DMS153 treated with DMSO at 0.1 percent for 48 hours (cell line): ENCODE measurements around the gene PRSS16.
"Not testable (repeated sequence)": the region's sequence is repeated elsewhere in the genome, so short reads cannot be mapped to it uniquely, and the experiment has no call there.

Experiments used
- DNase-seq: peaks from one replicate; lab custom pipeline; 2025; ENCODE audit not compliant: unreplicated experiment; lab: John Stamatoyannopoulos, UW

Gene PRSS16, protein sequence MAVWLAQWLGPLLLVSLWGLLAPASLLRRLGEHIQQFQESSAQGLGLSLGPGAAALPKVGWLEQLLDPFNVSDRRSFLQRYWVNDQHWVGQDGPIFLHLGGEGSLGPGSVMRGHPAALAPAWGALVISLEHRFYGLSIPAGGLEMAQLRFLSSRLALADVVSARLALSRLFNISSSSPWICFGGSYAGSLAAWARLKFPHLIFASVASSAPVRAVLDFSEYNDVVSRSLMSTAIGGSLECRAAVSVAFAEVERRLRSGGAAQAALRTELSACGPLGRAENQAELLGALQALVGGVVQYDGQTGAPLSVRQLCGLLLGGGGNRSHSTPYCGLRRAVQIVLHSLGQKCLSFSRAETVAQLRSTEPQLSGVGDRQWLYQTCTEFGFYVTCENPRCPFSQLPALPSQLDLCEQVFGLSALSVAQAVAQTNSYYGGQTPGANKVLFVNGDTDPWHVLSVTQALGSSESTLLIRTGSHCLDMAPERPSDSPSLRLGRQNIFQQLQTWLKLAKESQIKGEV

DNA sequence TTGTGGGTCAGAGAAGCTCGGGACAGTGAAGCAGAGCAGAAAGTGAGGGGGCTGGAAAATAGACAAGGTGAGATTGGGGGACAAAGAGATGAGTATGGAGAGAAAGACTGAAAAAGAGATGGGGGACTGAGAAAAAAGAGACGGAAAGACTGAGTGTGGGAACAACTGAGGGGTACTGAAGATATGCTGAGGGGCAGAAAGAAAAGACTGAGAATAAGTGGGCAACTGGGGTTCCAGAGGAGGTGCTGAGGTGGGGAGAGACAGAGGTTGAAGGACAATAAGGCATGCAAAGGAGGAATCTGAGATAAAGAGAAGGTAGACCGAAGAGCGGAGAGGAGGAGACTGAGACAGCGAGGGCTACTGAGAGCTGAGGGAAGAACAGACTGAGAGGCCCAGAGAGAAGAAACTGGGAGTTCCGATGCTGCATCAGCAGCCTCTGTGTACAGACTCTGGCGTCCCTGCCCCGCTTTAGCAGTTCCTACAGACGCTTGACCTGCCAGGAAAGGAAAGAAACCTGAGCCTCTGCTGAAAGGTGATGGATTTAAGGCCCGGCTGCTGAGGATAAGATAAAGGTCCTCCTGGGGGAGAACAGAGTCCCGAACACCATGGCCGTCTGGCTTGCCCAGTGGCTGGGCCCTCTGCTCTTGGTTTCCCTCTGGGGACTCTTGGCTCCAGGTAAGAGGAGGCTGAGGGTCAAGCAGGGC, at the start of gene PRSS16:
PRSS16 (plus strand) TSS at position 569 of the 704 bp plus-strand sequence; CDS start at position 606, 37 bp downstream.
- no peak for DNase-seq

DNA sequence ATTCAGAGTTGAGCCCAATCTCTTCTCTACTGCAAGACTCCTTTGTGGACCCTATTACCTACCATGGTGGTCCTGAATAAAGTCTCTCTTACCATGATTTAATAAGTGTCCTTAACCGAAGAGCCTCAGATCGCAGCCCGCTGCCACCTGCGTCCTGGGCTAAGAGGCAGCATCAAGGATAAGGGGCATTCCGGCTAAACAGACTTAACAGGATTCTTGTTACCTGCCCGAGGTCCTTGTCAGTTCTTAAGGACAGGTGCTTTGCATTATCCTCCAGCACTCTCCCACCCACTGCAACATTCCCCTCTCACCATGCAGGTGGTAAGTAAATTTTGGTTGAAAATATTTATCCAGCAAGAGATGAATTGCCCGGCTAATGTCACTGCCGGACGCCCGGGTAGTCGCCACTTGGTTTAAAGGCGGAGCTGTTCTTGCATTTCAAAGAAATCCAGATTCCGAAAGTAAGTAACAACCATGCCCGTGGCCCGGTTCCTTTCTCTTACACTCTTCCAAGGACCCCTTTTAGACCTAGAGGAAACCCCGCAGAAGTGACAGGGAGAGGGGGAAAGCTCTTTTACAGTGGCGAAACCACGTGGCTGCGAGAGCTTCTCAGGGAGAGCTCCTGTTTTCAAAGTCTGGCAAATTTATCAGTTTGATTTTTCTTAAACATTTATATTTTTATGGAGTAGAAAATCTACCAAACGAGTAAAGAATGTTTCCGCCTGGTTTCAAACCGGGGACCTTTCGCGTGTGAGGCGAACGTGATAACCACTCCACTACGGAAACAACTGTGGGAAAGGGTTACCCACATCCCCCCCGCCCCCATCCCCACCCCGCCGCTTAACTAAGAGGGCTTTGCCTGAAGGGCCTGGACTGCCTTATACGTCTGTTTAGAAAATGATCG, 41.9 kb upstream of the PRSS16 start:
- DNase-seq = no peak

DNA sequence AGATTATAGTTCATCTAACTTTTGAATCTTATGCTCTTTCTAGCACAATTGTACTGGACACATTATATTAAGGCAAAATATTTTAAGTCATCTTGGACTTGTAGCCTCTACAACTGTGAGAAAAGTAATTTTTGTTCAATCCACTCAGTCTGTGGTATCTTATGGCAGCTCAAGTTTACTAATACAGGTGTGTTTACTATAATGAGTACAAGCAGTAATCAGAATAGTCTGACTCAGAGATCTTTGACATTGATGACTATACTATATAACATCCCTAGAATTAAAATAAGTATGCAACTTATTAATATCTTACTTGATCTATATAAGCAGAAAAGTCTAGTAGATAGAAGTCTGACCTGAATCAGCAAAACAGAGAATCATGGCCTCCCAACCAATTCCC, 40.7 kb upstream of the PRSS16 start:
- no peak for DNase-seq

DNA sequence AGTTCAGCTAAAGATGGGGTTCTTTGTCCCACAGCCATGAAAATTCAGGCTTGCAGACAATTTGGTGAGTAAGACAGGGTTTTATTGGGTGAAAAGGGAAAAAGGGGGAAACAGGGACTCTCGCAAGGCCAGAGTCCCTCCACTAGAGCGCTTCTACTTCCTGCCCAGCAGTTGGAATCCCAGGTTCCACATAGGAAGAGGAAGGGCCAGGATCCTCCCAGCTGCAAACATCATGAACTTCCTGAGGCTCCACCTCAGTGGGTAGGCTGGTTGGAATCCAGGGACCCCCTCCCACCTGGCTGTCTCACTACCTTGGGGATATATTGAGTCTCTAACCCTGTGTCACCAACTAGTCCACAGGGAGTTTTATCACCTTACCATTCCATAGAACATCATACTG, 39.5 kb upstream of the PRSS16 start:
- no peak for DNase-seq

DNA sequence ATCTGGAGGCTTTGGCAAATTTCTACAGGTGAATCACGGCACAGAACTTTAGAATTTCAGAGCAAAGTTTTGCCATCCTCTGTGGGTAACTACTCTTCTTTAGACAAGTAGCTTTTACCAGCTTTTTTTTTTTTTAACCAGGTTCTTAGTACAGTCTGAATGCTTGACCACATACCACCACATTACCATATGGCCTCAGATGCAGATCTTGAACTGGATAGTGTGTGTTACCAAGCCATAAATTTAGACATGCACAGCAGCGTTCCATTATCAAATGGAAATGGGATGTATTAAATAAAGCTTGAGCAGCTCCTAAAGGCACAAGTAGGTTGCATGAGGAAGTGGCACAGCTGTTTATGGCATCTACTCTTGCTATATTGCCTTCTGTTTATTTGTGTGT, 38.3 kb upstream of the PRSS16 start:
- DNase-seq = no peak

DNA sequence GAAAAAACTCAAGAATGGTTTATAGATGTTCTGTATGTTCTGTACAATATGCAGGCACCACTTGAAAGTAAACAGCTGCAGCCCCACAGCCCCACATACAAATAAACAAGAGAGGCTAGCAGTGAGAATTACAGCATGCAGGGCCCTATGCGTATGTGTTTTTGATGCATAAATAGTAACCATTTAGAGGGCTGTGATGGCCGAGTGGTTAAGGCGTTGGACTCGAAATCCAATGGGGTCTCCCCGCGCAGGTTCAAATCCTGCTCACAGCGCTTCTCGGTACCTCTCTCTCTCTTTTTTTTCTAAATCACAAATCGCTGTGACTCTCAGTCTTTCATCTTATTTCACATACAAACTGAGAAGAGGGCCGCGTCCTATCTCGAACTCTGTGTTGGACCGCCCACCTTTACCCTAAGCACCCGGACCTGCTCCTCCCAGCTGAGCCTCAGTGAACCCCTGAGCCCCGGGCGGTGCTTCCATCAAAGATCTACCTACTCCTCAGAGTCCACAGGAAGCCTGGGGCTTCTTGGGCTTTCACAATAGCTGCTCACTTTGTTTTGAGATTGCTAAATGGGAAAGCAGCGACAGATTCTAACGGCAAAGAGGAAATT, 37.7 kb upstream of the PRSS16 start:
- no peak for DNase-seq

DNA sequence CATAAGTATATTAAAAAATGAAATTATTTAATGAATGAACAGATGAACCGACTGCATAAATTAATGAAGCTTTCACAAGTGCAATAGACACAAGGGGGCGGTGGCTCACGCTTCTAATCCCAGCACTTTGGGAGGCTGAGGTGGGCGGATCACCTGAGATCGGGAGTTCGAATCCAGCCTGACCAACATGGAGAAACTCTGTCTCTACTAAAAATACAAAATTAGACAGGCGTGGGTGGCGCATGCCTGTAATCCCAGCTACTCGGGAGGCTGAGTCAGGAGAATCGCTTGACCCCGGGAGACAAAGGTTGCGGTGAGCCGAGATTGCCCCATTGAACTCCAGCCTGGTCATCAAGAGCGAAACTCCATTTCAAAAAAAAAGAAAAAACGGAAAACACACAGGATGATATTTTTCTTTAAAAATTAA, 34.4 kb upstream of the PRSS16 start:
- not testable (repeated sequence) for DNase-seq

DNA sequence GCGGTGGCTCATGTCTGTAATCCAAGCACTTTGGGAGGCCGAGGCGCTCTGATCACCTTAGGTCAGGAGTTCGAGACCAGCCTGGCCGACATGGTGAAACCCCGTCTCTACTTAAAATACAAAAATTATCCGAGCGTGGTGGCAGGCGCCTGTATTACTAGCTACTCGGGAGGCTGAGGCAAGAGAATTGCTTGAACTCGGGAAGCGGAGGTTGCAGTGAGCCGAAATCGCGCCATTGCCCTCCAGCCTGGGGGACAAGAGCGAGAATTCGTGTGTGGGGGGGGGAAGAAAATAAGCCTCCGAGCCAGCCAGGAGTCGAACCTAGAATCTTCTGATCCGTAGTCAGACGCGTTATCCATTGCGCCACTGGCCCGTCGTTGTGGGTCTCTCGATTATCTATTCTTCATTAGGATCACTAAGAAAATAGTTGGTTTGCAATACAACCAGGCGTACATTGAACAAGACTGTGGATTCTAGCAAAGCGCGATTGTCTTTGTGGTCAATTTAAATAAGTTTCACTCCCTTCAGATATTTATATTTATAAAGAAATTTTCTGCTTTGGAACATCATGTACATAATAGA, 33.9 kb upstream of the PRSS16 start:
- DNase-seq = no peak

DNA sequence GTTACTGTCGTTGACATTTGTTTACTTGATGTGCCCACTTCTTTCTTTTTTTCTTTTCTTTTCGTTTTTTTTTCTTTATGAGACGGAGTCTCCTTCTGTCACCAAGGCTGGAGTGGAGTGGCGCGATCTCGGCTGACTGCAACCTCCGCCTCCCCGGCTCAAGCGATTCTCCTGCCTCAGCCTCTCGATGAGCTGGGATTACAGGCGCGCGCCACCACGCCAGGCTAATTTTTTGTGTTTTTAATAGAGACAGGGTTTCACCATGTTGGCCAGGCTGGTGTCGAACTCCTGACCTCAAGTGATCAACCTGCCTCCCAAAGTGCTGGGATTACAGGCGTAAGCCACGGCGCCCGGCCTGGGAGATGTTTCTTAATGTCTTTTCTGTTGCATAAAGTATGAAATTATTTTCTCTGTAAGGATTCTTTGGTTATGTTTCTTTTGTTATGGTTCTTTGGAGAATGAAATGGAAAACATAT, 33.3 kb upstream of the PRSS16 start:
- no peak for DNase-seq

DNA sequence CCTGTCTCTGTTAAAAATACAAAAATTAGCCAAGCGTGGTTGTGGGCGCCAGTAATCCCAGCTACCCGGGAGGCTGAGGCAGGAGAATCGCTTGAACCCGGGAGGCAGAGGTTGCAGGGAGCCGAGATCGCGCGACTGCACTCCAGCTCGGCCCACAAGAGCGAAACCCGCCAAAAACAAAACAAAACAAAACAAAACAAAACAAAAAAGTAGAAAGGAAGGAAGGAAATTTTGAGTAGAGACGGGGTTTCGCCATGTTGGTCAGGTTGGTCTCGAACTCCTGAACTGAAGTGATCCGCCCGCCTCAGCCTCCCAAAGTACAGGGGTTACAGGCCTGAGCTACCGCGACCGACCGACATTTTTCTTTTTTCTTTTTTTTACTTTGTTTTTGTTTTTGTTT, 30.6 kb upstream of the PRSS16 start:
- DNase-seq = no peak

DNA sequence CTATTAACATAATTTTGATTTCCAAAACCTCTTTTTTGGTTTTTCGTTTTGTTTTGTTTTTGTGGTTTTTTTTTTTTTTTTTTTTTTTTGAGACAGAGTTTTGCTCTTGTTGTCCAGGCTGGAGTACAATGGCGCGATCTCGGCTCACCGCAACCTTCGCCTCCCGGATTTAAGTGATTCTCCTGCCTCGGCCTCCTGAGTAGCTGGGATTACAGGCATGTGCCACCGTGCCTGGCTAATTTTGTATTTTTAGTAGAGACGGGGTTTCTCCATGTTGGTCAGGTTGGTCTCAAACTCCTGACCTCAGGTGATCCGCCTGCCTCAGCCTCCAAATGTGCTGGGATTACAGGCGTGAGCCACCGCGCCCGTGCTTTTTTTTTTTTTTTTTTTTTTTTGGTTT, 24.5 kb upstream of the PRSS16 start:
- DNase-seq = not testable (repeated sequence)

DNA sequence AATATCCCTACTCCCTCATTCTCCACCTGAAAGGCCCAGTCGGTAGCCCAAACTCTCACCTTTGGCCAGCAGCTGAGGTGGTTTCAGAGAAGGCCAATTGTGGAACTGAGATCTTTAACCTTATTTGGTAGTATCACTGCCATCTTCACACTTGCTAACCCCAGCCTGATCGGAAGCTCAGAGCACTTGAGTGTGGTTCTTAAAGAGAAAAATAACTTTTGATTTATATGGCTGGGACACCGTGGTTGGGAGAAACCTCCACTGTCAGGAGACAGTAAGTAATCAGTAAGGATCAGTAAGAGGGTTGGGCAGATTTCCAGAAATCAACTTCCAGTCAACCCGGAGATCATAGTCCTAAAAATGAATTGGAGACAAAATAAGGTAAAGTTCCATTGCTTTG, 22.8 kb upstream of the PRSS16 start:
- no peak for DNase-seq

DNA sequence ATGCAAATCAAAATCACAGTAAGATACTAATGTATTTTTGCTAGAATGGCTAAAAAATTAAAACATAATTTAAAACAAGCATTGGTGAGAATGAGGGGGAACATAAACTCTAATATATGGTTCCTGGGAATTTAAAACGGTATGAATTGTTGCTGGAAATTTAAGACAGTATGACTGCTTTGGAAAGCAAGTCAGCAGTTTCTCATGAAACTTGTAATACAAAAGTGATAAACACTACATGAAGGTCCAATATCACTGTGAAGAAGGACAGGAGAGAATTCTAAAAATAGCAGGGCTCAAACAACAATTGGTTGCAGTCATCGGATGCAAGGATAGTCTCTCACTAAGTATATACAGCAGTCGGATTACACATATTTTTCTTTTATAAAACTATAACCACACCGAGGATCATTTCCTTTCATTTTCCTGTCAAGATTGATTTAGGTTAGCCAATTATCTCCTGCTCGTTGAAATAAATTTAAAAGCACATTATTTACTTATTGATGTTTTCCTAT, 18.5 kb upstream of the PRSS16 start:
- DNase-seq = no peak

DNA sequence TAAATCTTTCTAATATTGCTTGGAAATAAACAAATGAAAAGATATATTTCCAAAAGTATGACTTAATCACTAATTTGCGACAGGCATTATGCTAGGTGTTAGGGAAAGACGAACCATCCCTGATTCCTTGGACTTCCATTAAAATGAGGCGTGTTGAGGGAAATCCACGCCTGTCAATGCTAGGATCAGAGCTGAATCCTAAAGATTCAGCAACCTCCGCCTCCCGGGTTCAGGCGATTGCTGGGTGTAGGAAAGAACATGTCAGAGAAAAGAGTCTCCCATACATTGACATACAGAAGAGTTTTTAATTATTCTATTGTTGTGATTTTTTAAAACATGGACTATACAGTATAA, 16.8 kb upstream of the PRSS16 start:
- no peak for DNase-seq

DNA sequence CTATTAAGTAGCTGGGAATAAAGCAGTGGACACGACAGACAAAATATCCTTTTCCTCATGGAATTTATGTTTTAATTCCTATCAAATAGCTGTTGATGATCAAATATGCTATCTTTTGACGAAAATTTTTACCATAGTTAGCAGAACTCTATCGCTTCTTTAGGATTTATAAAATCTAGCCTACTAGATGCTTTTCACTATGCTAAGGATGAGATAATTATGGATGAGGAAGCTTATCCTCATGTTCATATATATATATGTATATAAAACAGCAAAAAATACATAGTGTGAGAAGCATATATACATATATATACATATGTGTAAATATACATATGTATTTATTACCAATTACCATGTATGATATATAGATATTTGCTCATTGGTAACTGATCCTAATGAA, 12.9 kb upstream of the PRSS16 start:
- no peak for DNase-seq

DNA sequence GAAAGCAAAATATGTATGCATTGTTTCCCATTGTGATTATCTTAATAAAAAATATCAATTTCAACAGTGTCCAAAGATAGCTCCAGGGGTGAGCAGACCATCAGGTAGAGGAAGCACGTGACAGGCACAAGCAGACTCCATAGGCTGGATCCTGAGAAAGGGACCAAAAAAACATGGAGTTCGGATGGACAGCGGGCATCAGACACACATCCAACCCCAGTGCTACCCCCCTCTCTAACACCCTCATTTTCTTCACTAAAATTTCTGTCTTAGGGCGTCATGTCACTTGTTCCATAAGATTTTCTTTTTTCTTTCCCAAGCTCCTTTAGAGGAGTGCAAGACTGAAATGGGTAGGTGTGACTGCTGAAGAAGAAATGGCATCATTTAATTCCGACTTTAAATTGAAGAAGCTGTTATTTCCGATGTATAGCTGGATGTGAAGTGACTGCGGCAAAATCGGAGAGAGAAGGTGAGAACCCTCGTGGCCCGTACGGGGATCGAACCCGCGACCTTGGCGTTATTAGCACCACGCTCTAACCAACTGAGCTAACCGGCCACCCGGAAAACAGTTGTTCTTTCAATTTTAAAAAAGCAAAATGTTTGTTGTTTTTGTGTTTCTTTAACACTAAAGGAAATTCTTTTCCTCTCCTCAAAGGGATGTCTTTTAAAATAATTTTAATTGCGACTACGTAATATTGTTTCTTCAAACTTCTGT, 10.3 kb upstream of the PRSS16 start:
- DNase-seq = no peak

DNA sequence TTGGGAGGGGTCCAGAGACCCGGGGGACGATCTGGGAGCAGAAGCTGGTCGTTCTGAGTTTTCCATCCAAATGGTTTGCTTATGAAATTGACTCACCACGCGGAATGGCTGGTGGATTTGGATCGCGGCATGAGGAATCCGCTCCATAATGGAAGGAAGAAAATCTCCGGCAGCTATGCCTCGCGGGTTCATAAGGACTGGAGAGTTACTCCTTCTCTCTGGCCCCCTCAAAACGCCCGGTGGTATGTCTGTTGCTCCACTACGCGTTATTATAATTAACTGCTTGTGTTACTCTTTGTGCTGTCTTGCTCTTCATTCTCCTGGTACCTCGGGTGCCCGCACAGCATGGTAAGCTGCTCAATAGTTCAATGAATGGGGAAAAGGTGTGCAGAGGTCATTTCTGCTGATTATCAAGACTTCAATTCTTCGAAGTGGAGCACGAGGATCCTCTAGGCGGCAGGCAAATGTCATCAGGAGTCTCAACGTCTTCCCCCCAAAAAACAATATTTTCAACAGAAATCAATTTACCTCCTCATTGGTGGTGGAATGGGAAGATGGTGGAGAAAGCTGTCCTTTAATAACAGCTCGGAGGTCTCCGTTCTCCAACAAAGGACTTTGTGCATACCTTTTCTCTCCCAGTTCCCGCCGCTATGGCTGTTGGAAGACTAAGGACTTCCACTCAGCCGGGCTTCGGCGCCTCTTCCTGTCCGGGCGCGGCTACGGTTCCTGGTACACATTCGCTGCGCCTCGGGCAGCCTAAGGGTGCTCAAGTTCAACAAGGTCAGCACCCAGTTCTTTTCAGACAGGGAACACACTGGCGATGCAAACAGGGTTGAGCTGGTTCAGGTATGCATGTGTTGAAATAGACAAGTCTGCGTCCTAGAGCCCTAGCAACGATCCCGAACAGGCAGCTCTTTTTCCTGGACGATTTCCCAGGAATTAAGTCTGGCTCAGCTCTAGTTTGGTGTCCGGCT, 9.2 kb upstream of the PRSS16 start:
- no peak for DNase-seq

DNA sequence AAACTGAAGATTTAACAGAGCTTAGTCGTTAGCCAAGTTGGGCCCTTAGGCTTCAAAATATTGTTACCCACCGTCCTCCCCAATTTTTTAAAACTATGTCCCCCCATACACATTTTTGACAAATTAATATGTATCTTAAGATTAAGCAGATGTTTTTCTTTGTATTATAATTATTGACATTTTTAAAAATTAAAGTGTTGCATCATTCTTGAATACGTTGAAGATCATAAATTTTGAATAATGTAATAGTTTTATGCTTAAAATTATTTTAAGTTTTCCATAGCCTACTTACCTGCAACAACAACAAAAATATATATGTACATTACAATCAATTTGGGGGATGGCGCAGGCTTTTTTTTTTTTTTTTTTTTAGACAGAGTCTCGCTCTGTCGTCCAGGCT, 8.2 kb upstream of the PRSS16 start:
- DNase-seq = no peak
